GM23338 (cell line): ENCODE measurements around the gene ADAT3. TPM values are rescaled to one million over a fixed set of nuclear protein-coding genes. Genes with fewer than 3 reads are reported as not detected.
A peak's percentile ranks its signal among the peaks of the same experiment; 100 is the strongest.

Source experiments
- ATAC-seq: fragments of 200-7000 bp; cut with Tn5 transposase; 3 replicates; pipeline ENCODE4 v1.9.1; 2020
- DNase-seq: peaks from one replicate; pipeline ENCODE4 v3.0.0-alpha.2; 2015; ENCODE audit warnings: low spot score
- H2AFZ ChIP-seq: fragments of 200-600 bp; sonication (generic); 2 replicates; pipeline ENCODE4 v1.8.0; 2016; ENCODE audit warnings: antibody characterized with exemption, mild to moderate bottlenecking, moderate library complexity
- H3F3A ChIP-seq: fragments of 200-600 bp; sonication (generic); replicated peaks from 2 replicates; pipeline ENCODE4 v1.8.0; 2017; ENCODE audit warnings: antibody characterized with exemption, mixed run types, low read depth
- H3K27ac ChIP-seq: fragments of 200-600 bp; sonication (generic); 2 replicates; pipeline ENCODE4 v1.6.1; 2016; ENCODE audit warnings: low read depth
- H3K27me3 ChIP-seq: fragments of 200-600 bp; sonication (generic); 2 replicates; pipeline ENCODE4 v1.8.0; 2016; ENCODE audit warnings: mild to moderate bottlenecking, mixed run types, moderate library complexity; ENCODE audit not compliant: insufficient read depth
- H3K36me3 ChIP-seq: fragments of 200-600 bp; sonication (generic); 2 replicates; pipeline ENCODE4 v1.8.0; 2016; ENCODE audit warnings: mild to moderate bottlenecking; ENCODE audit not compliant: insufficient read depth
- H3K4me1 ChIP-seq: fragments of 200-600 bp; sonication (generic); 2 replicates; pipeline ENCODE4 v1.8.0; 2016; ENCODE audit warnings: mild to moderate bottlenecking, moderate library complexity; ENCODE audit not compliant: insufficient read depth
- H3K4me2 ChIP-seq: fragments of 200-600 bp; sonication (generic); 2 replicates; pipeline ENCODE4 v1.7.1; 2017; ENCODE audit warnings: mixed run types
- H3K4me3 ChIP-seq: fragments of 200-600 bp; sonication (generic); 2 replicates; pipeline ENCODE4 v1.6.1; 2016; ENCODE audit warnings: mixed run types
- H3K79me2 ChIP-seq: fragments of 200-600 bp; sonication (generic); replicated peaks from 2 replicates; pipeline ENCODE4 v1.8.0; 2017; ENCODE audit warnings: mild to moderate bottlenecking; ENCODE audit not compliant: insufficient read depth
- H3K9me2 ChIP-seq: fragments of 200-600 bp; sonication (generic); 2 replicates; pipeline ENCODE4 v1.8.0; 2017; ENCODE audit not compliant: insufficient read depth
- H4K20me1 ChIP-seq: fragments of 200-600 bp; sonication (generic); replicated peaks from 2 replicates; pipeline ENCODE4 v1.8.0; 2017; ENCODE audit warnings: mild to moderate bottlenecking; ENCODE audit not compliant: insufficient read depth
- H3K27ac Mint-ChIP-seq: 2 replicates; pipeline ENCODE4 v1.8.0; 2020; ENCODE audit warnings: inconsistent platforms, mild to moderate bottlenecking, moderate library complexity, mixed read lengths
- H3K27me3 Mint-ChIP-seq: 3 replicates; pipeline ENCODE4 v1.8.0; 2022; ENCODE audit warnings: low read depth, mild to moderate bottlenecking, moderate library complexity, mixed read lengths, inconsistent platforms; ENCODE audit not compliant: insufficient read depth, poor library complexity
- H3K36me3 Mint-ChIP-seq: 3 replicates; pipeline ENCODE4 v1.8.0; 2021; ENCODE audit warnings: low read depth, mild to moderate bottlenecking, inconsistent platforms, moderate library complexity, mixed read lengths
- H3K4me1 Mint-ChIP-seq: 3 replicates; pipeline ENCODE4 v1.8.0; 2020; ENCODE audit warnings: mild to moderate bottlenecking, inconsistent platforms, mixed read lengths
- H3K4me3 Mint-ChIP-seq: 3 replicates; pipeline ENCODE4 v1.8.0; 2021; ENCODE audit warnings: moderate library complexity, mild to moderate bottlenecking, inconsistent platforms, mixed read lengths
- H3K9me3 Mint-ChIP-seq: 3 replicates; pipeline ENCODE4 v1.8.0; 2020; ENCODE audit warnings: moderate library complexity, mild to moderate bottlenecking, inconsistent platforms, mixed read lengths
- EZH2 ChIP-seq: fragments of 200-600 bp; sonication (generic); IDR thresholded peaks from one replicate; pipeline ENCODE4 v1.8.0; 2017; ENCODE audit warnings: antibody characterized with exemption, mild to moderate bottlenecking, low read depth; ENCODE audit not compliant: unreplicated experiment
- JUNB ChIP-seq: IDR thresholded peaks from one replicate; pipeline ENCODE4 v1.6.1; 2016; ENCODE audit warnings: antibody characterized with exemption; ENCODE audit not compliant: unreplicated experiment
- STAT1 ChIP-seq: IDR thresholded peaks from one replicate; pipeline ENCODE4 v1.6.1; 2016; ENCODE audit warnings: antibody characterized with exemption; ENCODE audit not compliant: unreplicated experiment
- polyA plus RNA-seq: library from polyadenylated mRNA; unstranded; fragments of >200 nt; fragmentation: Nextera tagmentation; extraction: Ambion mirVana; gene quantifications from 2 replicates; pipeline ENCODE4 v1.2.1, GENCODE V29; 2016
- total RNA-seq: library from RNA; depleted of rRNA; stranded (reverse); fragments of >200 nt; shearing (Covaris generic); gene quantifications from 2 replicates; pipeline ENCODE4 v1.2.3, GENCODE V29; 2014
- TF ChIP-seq, protein P1 (sequence below): fragments of 250-450 bp; sonication (Bioruptor Pico); IDR thresholded peaks from 2 replicates; pipeline ENCODE4 v1.5.0; 2020; ENCODE audit warnings: mild to moderate bottlenecking, moderate library complexity

ADAT3 gene
- total and polyA plus RNA-seq, 2 experiments from 2014 or later, result 7.9 to 12.4 TPM

DNA sequence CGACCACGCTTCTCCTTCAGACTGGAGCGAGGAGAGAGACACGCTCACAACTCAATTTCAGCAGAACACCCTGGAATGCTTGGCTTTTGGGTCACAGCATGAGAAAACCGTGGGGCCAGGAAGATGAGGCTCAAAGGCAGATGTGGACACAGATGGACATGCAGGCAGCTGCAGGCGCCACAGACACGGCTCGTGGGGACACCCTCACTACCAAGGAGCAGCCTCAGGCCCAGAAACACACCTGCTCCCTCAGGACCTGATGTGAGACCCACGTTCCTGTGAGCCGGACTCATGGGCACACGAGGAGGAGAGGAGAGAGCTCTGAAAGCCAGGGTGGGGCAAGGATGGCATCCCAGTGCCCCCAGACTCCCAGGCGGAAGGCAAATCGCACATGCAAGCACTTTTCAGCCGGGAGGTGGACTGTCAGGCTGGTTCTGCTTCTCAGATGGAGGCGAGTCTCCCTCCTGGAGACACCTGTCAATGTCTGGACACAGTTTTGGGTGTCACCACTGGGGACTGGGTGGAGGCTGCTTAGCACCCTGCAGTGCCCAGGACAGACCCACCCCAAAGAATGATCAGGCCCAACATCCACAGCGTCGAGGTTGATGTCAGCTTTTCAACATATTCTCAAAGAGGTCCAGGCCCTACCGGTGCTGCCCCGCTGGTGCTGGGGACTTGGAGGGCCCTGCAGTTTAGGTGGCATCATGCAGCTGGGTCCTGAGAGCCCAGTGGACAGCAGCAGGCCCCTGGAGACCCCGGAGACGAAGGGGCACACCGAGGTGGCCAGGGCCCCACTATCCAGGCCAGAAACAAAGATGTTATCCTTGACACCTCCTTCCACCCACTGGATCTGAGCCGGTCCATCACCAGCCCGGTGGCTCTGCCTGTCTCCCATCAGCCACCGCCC is 22.2 kb upstream of the ADAT3 start:
- H3K27me3 ChIP-seq, result no peaks in the 10 kb centered on the region
- no peak overlapping the region for H3K4me3 ChIP-seq
- H3K79me2 ChIP-seq, result peaks cover 27% of the 10 kb centered on the region
- Mint-ChIP-seq H3K27ac (no peak overlapping the region), H3K4me3 (peak overlapping the region; percentile 91; the same call in 2 of the 3 replicates), H3K9me3 (no peaks in the 10 kb centered on the region; the same call in 2 of the 3 replicates), H3K36me3 (no peaks in the 10 kb centered on the region; the same call in 2 of the 3 replicates), H3K27me3 (peaks cover 11% of the 10 kb centered on the region), H3K4me1 (peaks cover 31% of the 10 kb centered on the region)
- no peak for TF ChIP-seq STAT1
- TF ChIP-seq, protein P1, sequence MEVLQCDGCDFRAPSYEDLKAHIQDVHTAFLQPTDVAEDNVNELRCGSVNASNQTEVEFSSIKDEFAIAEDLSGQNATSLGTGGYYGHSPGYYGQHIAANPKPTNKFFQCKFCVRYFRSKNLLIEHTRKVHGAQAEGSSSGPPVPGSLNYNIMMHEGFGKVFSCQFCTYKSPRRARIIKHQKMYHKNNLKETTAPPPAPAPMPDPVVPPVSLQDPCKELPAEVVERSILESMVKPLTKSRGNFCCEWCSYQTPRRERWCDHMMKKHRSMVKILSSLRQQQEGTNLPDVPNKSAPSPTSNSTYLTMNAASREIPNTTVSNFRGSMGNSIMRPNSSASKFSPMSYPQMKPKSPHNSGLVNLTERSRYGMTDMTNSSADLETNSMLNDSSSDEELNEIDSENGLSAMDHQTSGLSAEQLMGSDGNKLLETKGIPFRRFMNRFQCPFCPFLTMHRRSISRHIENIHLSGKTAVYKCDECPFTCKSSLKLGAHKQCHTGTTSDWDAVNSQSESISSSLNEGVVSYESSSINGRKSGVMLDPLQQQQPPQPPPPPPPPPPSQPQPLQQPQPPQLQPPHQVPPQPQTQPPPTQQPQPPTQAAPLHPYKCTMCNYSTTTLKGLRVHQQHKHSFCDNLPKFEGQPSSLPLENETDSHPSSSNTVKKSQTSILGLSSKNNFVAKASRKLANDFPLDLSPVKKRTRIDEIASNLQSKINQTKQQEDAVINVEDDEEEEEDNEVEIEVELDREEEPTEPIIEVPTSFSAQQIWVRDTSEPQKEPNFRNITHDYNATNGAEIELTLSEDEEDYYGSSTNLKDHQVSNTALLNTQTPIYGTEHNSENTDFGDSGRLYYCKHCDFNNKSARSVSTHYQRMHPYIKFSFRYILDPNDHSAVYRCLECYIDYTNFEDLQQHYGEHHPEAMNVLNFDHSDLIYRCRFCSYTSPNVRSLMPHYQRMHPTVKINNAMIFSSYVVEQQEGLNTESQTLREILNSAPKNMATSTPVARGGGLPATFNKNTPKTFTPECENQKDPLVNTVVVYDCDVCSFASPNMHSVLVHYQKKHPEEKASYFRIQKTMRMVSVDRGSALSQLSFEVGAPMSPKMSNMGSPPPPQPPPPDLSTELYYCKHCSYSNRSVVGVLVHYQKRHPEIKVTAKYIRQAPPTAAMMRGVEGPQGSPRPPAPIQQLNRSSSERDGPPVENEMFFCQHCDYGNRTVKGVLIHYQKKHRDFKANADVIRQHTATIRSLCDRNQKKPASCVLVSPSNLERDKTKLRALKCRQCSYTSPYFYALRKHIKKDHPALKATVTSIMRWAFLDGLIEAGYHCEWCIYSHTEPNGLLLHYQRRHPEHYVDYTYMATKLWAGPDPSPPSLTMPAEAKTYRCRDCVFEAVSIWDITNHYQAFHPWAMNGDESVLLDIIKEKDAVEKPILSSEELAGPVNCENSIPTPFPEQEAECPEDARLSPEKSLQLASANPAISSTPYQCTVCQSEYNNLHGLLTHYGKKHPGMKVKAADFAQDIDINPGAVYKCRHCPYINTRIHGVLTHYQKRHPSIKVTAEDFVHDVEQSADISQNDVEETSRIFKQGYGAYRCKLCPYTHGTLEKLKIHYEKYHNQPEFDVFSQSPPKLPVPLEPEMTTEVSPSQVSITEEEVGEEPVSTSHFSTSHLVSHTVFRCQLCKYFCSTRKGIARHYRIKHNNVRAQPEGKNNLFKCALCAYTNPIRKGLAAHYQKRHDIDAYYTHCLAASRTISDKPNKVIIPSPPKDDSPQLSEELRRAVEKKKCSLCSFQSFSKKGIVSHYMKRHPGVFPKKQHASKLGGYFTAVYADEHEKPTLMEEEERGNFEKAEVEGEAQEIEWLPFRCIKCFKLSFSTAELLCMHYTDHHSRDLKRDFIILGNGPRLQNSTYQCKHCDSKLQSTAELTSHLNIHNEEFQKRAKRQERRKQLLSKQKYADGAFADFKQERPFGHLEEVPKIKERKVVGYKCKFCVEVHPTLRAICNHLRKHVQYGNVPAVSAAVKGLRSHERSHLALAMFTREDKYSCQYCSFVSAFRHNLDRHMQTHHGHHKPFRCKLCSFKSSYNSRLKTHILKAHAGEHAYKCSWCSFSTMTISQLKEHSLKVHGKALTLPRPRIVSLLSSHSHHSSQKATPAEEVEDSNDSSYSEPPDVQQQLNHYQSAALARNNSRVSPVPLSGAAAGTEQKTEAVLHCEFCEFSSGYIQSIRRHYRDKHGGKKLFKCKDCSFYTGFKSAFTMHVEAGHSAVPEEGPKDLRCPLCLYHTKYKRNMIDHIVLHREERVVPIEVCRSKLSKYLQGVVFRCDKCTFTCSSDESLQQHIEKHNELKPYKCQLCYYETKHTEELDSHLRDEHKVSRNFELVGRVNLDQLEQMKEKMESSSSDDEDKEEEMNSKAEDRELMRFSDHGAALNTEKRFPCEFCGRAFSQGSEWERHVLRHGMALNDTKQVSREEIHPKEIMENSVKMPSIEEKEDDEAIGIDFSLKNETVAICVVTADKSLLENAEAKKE, result no peak
- TF ChIP-seq EZH2, result no peak
- no peak for TF ChIP-seq JUNB
- H3F3A ChIP-seq, result peaks cover 5% of the 10 kb centered on the region
- H2AFZ ChIP-seq, result no peak overlapping the region
- peak overlapping the region; percentile 98 for H3K4me2 ChIP-seq
- peak overlapping the region; percentile 55; the same call in 1 of the 2 replicates for H3K27ac ChIP-seq
- peaks cover 14% of the 10 kb centered on the region; the same call in 1 of the 2 replicates for H3K4me1 ChIP-seq
- DNase-seq (no peak), ATAC-seq (no peak)
- H3K9me2 ChIP-seq, result no peaks in the 10 kb centered on the region
- H3K36me3 ChIP-seq, result no peaks in the 10 kb centered on the region
- peaks cover 16% of the 10 kb centered on the region for H4K20me1 ChIP-seq
